DMS79 (cell line): ENCODE measurements around the gene PLA2G4F.

Experiments used
- DNase-seq: peaks from one replicate; lab custom pipeline; 2025; lab: John Stamatoyannopoulos, UW

Gene PLA2G4F

GRCh38 chr15:42163947-42164550 lies 7.6 kb upstream of the PLA2G4F start:
- DNase-seq: peak; percentile 12

- no peak for DNase-seq
These were observed 6.9 kb upstream of the PLA2G4F start for GRCh38 chr15:42163291-42163690.

GRCh38 chr15:42160136-42160535 lies 3.7 kb upstream of the PLA2G4F start:
- DNase-seq: peak; percentile 85

DNA sequence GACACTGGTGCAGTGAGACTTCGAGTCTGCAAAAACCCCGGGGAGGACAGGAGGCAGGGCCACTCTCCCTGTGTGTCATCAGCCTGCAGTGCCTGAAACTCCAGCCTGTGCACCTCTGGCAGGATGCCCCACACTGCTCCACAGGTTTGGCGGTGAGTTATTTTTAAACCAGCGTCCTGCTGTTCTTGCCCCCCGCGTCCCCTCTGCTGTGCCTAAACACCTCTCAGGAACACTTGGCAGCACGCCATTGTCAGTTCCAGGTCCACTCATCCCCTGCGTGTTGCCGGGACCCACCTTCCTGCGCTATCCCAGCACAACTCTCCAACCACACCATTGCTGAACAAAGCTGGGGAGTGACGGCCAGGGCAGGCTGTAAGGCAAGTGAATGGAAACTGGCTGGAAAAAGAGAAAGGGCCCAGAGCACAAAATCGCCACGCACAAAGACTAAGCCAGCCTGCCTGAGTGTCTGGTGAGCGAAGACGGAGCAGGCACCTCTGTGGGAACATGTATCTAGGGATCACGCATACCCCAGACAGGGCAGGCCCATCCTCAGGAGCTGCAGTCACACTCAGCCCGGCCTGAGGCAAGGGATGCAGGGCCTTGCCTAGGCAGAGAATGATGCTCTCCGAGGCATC lies 3.1 kb upstream of the PLA2G4F start:
- peak; percentile 27 for DNase-seq

DNA sequence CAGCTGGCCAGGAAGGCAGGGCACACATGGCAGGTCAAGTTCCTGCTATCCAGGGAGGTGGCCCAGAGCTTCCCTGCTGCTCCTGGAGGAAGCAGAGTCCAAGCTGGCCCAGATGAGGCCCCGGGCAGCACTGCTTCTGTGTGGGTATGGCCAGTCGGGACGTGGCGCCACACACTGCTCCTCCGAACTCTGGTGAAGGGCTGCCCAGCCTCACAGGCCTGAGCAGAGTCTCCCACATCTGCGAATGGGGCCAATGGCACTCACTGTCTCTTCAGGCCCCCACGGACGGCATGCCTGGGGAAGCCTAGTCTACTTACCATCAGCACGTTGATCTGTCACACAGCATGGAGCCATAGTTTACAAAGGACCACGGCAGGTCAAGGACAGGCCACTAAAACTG lies 2.5 kb upstream of the PLA2G4F start:
- no peak for DNase-seq

- no peak for DNase-seq
These were observed 1.7 kb upstream of the PLA2G4F start for GRCh38 chr15:42157981-42158765.

- DNase-seq: no peak
These were observed 945 bp upstream of the PLA2G4F start for GRCh38 chr15:42157381-42157780.

DNA sequence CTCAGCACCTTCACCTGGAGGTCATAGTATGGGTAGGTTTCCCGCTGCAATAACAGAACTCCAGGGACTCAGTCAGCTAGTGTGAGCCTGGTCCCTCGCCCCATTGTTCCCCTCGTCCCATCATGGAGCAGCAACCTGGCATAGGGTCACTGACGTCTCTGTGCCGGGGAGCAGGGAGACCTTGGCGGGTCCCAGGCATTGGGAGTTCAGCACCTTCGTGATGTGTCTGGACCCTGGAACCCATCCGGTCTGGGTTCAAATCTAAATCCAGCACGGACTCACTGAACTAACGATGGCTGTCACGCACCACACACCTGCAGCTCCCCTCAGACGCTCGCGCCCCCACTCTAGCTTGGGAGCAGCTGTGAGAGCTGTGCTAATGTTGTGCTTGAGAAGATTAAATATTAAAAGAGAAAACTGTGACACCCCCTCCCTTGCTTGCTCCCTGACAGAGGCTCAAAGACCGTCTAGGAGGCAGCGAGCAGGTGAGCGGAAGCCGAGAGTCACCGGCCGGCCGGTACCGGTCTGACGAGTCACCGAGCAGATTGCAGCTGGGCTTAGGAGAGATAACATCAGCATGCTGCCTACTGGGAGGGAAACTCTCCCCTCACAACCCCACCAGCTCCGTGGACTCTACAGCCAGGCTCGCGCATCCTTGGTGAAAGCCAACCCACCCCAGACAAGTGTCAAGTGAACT lies 742 bp downstream of the PLA2G4F start:
- DNase-seq: no peak

DNA sequence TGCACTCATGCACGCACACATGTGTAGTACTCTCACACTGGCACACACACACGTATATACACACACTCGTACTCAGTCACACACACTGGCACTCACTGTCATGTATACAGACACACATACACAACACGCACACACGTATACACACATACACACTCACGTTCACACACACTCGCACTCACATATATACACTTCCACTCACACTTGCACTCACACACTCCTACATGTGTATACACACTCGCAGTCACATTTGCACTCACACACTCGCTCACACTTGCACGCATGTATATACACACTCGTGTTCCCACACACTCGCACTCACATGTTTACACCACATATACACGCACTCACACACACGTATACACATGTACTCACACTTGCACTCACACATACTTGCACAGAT lies 1.5 kb downstream of the PLA2G4F start:
- no peak for DNase-seq

DNA sequence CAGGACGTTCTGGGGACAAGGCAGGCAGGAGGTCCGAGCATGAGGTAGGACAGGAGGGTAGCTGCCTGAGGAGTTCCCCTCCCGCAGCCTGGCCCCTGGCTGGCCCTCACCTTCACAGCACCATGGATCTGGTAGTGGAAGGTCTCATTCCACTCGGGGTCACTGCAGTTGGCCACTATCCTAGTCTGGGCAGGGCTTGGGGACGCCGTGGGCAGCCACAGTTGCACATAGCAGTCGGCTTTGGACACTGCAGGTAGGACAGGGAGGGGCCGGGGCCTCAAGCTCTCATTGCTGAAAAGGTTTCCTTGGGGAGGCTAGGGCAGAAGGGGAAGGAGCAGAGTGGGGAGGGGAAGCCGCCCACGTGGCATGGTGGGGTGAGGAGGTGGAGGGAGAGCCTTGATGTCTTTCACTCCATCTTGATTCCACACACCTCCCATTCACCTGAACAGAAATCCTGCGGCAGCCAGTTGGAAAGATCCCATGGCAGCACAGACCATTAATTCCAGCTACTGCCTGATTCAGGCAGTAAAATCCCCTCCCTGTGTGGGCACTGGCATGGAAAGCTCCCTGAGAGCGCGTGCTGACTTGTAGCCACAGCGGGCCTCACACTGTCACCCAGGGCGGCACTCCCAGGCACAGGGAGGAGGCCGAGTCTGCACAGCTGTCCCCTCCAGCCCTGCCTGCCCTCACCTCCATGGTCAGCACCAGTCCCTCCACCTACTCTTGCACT lies 2.1 kb downstream of the PLA2G4F start:
- no peak for DNase-seq

GRCh38 chr15:42153874-42154211 lies 2.6 kb downstream of the PLA2G4F start:
- no peak for DNase-seq

- DNase-seq: no peak
These were observed 3.3 kb downstream of the PLA2G4F start for GRCh38 chr15:42152921-42153698.

DNA sequence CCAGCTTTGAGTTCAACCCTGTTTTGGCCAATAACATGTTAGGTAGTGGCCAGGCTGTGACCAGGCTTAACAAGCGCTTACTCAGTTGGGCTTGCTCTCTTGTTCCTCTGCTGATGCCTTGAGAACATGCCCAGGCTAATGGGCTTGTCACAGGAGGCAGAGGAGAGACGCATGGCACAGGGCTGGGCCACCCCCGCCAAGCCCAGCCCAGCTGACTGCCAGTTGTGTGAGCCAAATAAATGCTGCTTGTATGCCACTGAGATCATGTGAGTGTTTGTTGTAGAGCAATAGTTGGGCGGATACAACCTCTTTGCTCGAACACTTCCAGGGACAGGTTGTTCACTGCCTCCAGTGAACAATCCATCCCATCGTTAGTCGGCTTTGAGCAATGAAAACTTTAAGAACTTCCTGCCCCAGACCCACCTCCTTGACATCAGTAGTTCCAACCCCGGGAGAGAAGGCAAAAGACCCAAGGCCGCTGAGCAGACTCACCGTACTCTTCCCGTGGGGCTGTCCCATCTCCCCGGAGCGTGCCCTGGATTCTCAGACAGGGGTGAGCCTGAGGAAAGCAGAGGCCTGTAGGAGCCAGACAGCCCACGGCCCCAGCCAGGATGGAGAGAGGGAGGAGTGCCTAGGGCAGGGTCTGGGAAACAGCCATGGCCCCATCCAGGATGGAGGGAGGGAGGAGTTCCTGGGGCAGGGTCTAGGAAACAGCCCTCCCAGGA lies 4.1 kb downstream of the PLA2G4F start:
- no peak for DNase-seq

GRCh38 chr15:42151736-42152135 lies 4.7 kb downstream of the PLA2G4F start:
- DNase-seq: no peak

- DNase-seq: no peak
These were observed 5.3 kb downstream of the PLA2G4F start for GRCh38 chr15:42151141-42151561.

GRCh38 chr15:42150219-42150970 lies 6.0 kb downstream of the PLA2G4F start:
- peak; percentile 48 for DNase-seq

- DNase-seq: no peak
These were observed 6.8 kb downstream of the PLA2G4F start for GRCh38 chr15:42149493-42150218.

- DNase-seq: no peak
These were observed 7.5 kb downstream of the PLA2G4F start for GRCh38 chr15:42148808-42149492.

GRCh38 chr15:42147431-42147735 lies 9.1 kb downstream of the PLA2G4F start:
- no peak for DNase-seq
